H9 (cell line): ENCODE data around the gene TFCP2. TPM values are rescaled to one million over a fixed set of nuclear protein-coding genes. Genes with fewer than 3 reads are reported as not detected.

Experiments
- DNase-seq: peaks from one replicate; pipeline ENCODE4 v3.0.0-alpha.2; 2017
- H2AFZ ChIP-seq: one replicate; pipeline ENCODE4 v1.6.1; 2013; ENCODE audit warnings: mild to moderate bottlenecking, low read length, control low read depth, moderate library complexity
- H2AK5ac ChIP-seq: 2 replicates; pipeline ENCODE4 v1.6.1; 2013; ENCODE audit warnings: low read length, control low read depth, mixed read lengths; ENCODE audit not compliant: insufficient read length
- H2BK120ac ChIP-seq: one replicate; pipeline ENCODE4 v1.6.1; 2013; ENCODE audit warnings: low read depth, mild to moderate bottlenecking, low read length, control low read depth, inconsistent platforms; ENCODE audit not compliant: poor library complexity, severe bottlenecking
- H2BK12ac ChIP-seq: 2 replicates; pipeline ENCODE4 v1.6.1; 2013; ENCODE audit warnings: low read length, control low read depth, mixed read lengths, low read depth; ENCODE audit not compliant: insufficient read length
- H2BK15ac ChIP-seq: 2 replicates; pipeline ENCODE4 v1.6.1; 2013; ENCODE audit warnings: low read depth, low read length, control low read depth
- H2BK20ac ChIP-seq: one replicate; pipeline ENCODE4 v1.6.1; 2013; ENCODE audit warnings: low read depth, mild to moderate bottlenecking, low read length, control low read depth, inconsistent platforms; ENCODE audit not compliant: poor library complexity, severe bottlenecking
- H2BK5ac ChIP-seq: 2 replicates; pipeline ENCODE4 v1.6.1; 2013; ENCODE audit warnings: low read length, control low read depth, mixed read lengths; ENCODE audit not compliant: insufficient read length
- H3K14ac ChIP-seq: 2 replicates; pipeline ENCODE4 v1.6.1; 2013; ENCODE audit warnings: low read length, control low read depth; ENCODE audit not compliant: insufficient read depth
- H3K18ac ChIP-seq: 2 replicates; pipeline ENCODE4 v1.6.1; 2013; ENCODE audit warnings: low read depth, mild to moderate bottlenecking, mixed read lengths, low read length, control low read depth; ENCODE audit not compliant: insufficient read length
- H3K23ac ChIP-seq: 2 replicates; pipeline ENCODE4 v1.6.1; 2013; ENCODE audit warnings: low read length, control low read depth, mixed read lengths, low read depth; ENCODE audit not compliant: insufficient read length
- H3K23me2 ChIP-seq: 2 replicates; pipeline ENCODE4 v1.6.1; 2013; ENCODE audit warnings: low read depth, mild to moderate bottlenecking, mixed read lengths, low read length, control low read depth; ENCODE audit not compliant: insufficient read length, poor library complexity, severe bottlenecking
- H3K27ac ChIP-seq: 2 replicates; pipeline ENCODE4 v1.5.1; 2013; ENCODE audit warnings: low read length, control low read depth, mixed read lengths, low read depth; ENCODE audit not compliant: insufficient read length
- H3K27me3 ChIP-seq: 2 replicates; pipeline ENCODE4 v1.6.1; 2013; ENCODE audit warnings: low read length, control low read depth, inconsistent platforms; ENCODE audit not compliant: insufficient read depth
- H3K4ac ChIP-seq: 2 replicates; pipeline ENCODE4 v1.6.1; 2013; ENCODE audit warnings: low read depth, mild to moderate bottlenecking, control low read depth, inconsistent platforms, low read length, moderate library complexity
- H3K4me1 ChIP-seq: 2 replicates; pipeline ENCODE4 v1.6.1; 2013; ENCODE audit warnings: low read length, control low read depth, inconsistent platforms; ENCODE audit not compliant: insufficient read depth
- H3K4me2 ChIP-seq: 2 replicates; pipeline ENCODE4 v1.6.1; 2013; ENCODE audit warnings: low read length, control low read depth, mixed read lengths; ENCODE audit not compliant: insufficient read length, insufficient read depth
- H3K56ac ChIP-seq: 2 replicates; pipeline ENCODE4 v1.6.1; 2013; ENCODE audit warnings: low read depth, mild to moderate bottlenecking, mixed read lengths, low read length, control low read depth; ENCODE audit not compliant: insufficient read length
- H3K79me1 ChIP-seq: 2 replicates; pipeline ENCODE4 v1.6.1; 2013; ENCODE audit warnings: low read depth, mild to moderate bottlenecking, moderate library complexity, low read length, control low read depth, inconsistent platforms; ENCODE audit not compliant: insufficient read depth, poor library complexity, severe bottlenecking
- H3K79me2 ChIP-seq: 2 replicates; pipeline ENCODE4 v1.6.1; 2013; ENCODE audit warnings: low read length, control low read depth, inconsistent platforms; ENCODE audit not compliant: insufficient read depth
- H3K9ac ChIP-seq: 2 replicates; pipeline ENCODE4 v1.6.1; 2013; ENCODE audit warnings: low read length, control low read depth, mixed read lengths; ENCODE audit not compliant: insufficient read length; ENCODE audit errors: extremely low read depth
- H3K9me3 ChIP-seq: one replicate; pipeline ENCODE4 v1.6.1; 2013; ENCODE audit warnings: low read depth, low read length, inconsistent platforms; ENCODE audit not compliant: control insufficient read depth
- H3T11ph ChIP-seq: one replicate; pipeline ENCODE4 v1.6.1; 2013; ENCODE audit warnings: mild to moderate bottlenecking, low read length, control low read depth, inconsistent platforms
- H4K20me1 ChIP-seq: one replicate; pipeline ENCODE4 v1.6.1; 2013; ENCODE audit not compliant: control insufficient read depth, insufficient read length, insufficient read depth
- H4K5ac ChIP-seq: 2 replicates; pipeline ENCODE4 v1.6.1; 2013; ENCODE audit warnings: low read depth, mild to moderate bottlenecking, mixed read lengths, low read length, control low read depth; ENCODE audit not compliant: insufficient read length
- H4K8ac ChIP-seq: replicated peaks from 2 replicates; pipeline ENCODE4 v1.6.1; 2013; ENCODE audit warnings: low read length, control low read depth, mixed read lengths, low read depth; ENCODE audit not compliant: insufficient read length
- H4K91ac ChIP-seq: 2 replicates; pipeline ENCODE4 v1.6.1; 2013; ENCODE audit warnings: low read depth, mild to moderate bottlenecking, moderate library complexity, mixed read lengths, low read length, control low read depth; ENCODE audit not compliant: insufficient read length
- H3K27ac Mint-ChIP-seq, 3 experiments: 2 replicates in 2 of 3; 3 replicates in 1 of 3; pipeline ENCODE4 v1.8.0; 2020 to 2021; ENCODE audit warnings: mixed read lengths in 3 of 3, mild to moderate bottlenecking in 1 of 3, moderate library complexity in 1 of 3
- H3K27me3 Mint-ChIP-seq: 2 replicates; pipeline ENCODE4 v1.8.0; 2021; ENCODE audit warnings: low read depth, mild to moderate bottlenecking, moderate library complexity, mixed read lengths
- H3K36me3 Mint-ChIP-seq, 3 experiments: 2 replicates in 2 of 3; 3 replicates in 1 of 3; pipeline ENCODE4 v1.8.0; 2020 to 2021; ENCODE audit warnings: low read depth in 3 of 3, mixed read lengths in 3 of 3; ENCODE audit not compliant: insufficient read depth in 1 of 3
- H3K4me1 Mint-ChIP-seq, 2 experiments: 2 replicates each; pipeline ENCODE4 v1.8.0; 2020; ENCODE audit warnings: mixed read lengths in 2 of 2
- H3K4me3 Mint-ChIP-seq, 2 experiments: 2 replicates in 1 of 2; 3 replicates in 1 of 2; pipeline ENCODE4 v1.8.0; 2020 to 2021; ENCODE audit warnings: mild to moderate bottlenecking in 2 of 2, mixed read lengths in 2 of 2, moderate library complexity in 1 of 2
- H3K9me3 Mint-ChIP-seq, 2 experiments: 2 replicates in 1 of 2; 3 replicates in 1 of 2; pipeline ENCODE4 v1.8.0; 2020; ENCODE audit warnings: mild to moderate bottlenecking in 2 of 2, mixed read lengths in 2 of 2, moderate library complexity in 1 of 2
- CTCF ChIP-seq: fragments of 200-600 bp; sonication (generic); conservative IDR thresholded peaks from 3 replicates; pipeline ENCODE4 v1.8.0; 2021; ENCODE audit warnings: antibody characterized with exemption, mild to moderate bottlenecking
- WGBS: extraction: QIAGEN DNeasy Blood & Tissue Kit; methylation state at CpG from one replicate; pipeline ENCODE4 v1.1.7; 2013; ENCODE audit warnings: missing lambda C conversion rate, low lambda C conversion rate, mixed read lengths; ENCODE audit not compliant: insufficient read length; ENCODE audit errors: extremely low coverage; 5-methylcytosine and 5-hydroxymethylcytosine counted together
- total RNA-seq: library from RNA; stranded (reverse); gene quantifications from 2 replicates; pipeline ENCODE4 v1.2.1, GENCODE V29; 2021

The TFCP2 gene
- total RNA-seq, 1 experiment from 2014 or later = 27.1 TPM

- H3K27ac ChIP-seq = no peak overlapping the region
- Mint-ChIP-seq H3K27ac (no peak overlapping the region), H3K4me1 (no peaks in the 10 kb centered on the region), H3K4me3 (no peak overlapping the region), H3K36me3 (peaks cover 0 to 4% (median 1%) of the 10 kb centered on the region in 3 experiments; a peak in 4 of 7 replicates), H3K27me3 (peaks cover 1% of the 10 kb centered on the region; the same call in 1 of the 2 replicates), H3K9me3 (no peaks in the 10 kb centered on the region)
- H3K4me1 ChIP-seq = no peaks in the 10 kb centered on the region; the same call in 1 of the 2 replicates
- H3K4me2 ChIP-seq = no peak overlapping the region
- no peaks in the 10 kb centered on the region for H3K27me3 ChIP-seq
- H2BK20ac ChIP-seq = no peak overlapping the region
- no peak for DNase-seq
- no peak overlapping the region for H4K5ac ChIP-seq
- H4K8ac ChIP-seq = no peak overlapping the region
- H2BK15ac ChIP-seq = no peak overlapping the region
- H3T11ph ChIP-seq = no peak overlapping the region
- no peaks in the 10 kb centered on the region for H3K79me2 ChIP-seq
- no peak overlapping the region for H3K18ac ChIP-seq
- no peak overlapping the region for H2AK5ac ChIP-seq
- no peak overlapping the region for H3K23ac ChIP-seq
- H2BK120ac ChIP-seq = no peak overlapping the region
- no peak overlapping the region for H3K14ac ChIP-seq
- no peaks in the 10 kb centered on the region for H3K79me1 ChIP-seq
- H2AFZ ChIP-seq = no peak overlapping the region
- no peak overlapping the region for H3K4ac ChIP-seq
- no peak overlapping the region for H2BK12ac ChIP-seq
- H3K9me3 ChIP-seq = no peaks in the 10 kb centered on the region
- H3K56ac ChIP-seq = no peak overlapping the region
- H3K9ac ChIP-seq = no peak overlapping the region
- no peak overlapping the region for H4K91ac ChIP-seq
- H3K23me2 ChIP-seq = no peaks in the 10 kb centered on the region
- no CpG with 5 or more reads among the region's 9 CpGs for WGBS
- H4K20me1 ChIP-seq = no peaks in the 10 kb centered on the region
- no peak for TF ChIP-seq CTCF
- H2BK5ac ChIP-seq = no peak overlapping the region
Measured at GRCh38 chr12:51200806-51201205, 27.9 kb upstream of the TFCP2 start.
